Bronchial epithelial cell (primary cell): ENCODE data around the gene DGLUCY. TPM values are rescaled to one million over a fixed set of nuclear protein-coding genes. Genes with fewer than 3 reads are reported as not detected.

ENCODE experiments used
- DNase-seq: peaks from one replicate; pipeline ENCODE4 v3.0.0-alpha.2; 2010; ENCODE audit warnings: low read depth
- FAIRE-seq: peaks from 2 replicates; lab custom pipeline; 2011; peaks lifted over from hg19 to GRCh38; lab: Jason Lieb, UNC
- H3K27me3 ChIP-seq: 2 replicates; pipeline ENCODE4 v1.5.1; 2011; ENCODE audit warnings: low read length; ENCODE audit not compliant: control insufficient read depth, insufficient read depth
- H3K36me3 ChIP-seq: 2 replicates; pipeline ENCODE4 v1.5.1; 2011; ENCODE audit warnings: low read length; ENCODE audit not compliant: control insufficient read depth, insufficient read depth
- H3K4me3 ChIP-seq: 2 replicates; pipeline ENCODE4 v1.5.1; 2011; ENCODE audit warnings: mild to moderate bottlenecking, low read depth, low read length, control low read depth
- CTCF ChIP-seq: IDR thresholded peaks from 2 replicates; pipeline ENCODE4 v1.5.1; 2011; ENCODE audit warnings: mild to moderate bottlenecking, moderate library complexity, low read length, control low read depth, inconsistent platforms; ENCODE audit not compliant: insufficient read depth, severe bottlenecking
- total RNA-seq: library from RNA; depleted of rRNA; stranded (reverse); fragments of >200 nt; gene quantifications from 2 replicates; pipeline ENCODE4 v1.2.1, GENCODE V29; 2014

Gene DGLUCY
- total RNA-seq, 1 donor from 2014 or later, result 8.4 TPM

DNA sequence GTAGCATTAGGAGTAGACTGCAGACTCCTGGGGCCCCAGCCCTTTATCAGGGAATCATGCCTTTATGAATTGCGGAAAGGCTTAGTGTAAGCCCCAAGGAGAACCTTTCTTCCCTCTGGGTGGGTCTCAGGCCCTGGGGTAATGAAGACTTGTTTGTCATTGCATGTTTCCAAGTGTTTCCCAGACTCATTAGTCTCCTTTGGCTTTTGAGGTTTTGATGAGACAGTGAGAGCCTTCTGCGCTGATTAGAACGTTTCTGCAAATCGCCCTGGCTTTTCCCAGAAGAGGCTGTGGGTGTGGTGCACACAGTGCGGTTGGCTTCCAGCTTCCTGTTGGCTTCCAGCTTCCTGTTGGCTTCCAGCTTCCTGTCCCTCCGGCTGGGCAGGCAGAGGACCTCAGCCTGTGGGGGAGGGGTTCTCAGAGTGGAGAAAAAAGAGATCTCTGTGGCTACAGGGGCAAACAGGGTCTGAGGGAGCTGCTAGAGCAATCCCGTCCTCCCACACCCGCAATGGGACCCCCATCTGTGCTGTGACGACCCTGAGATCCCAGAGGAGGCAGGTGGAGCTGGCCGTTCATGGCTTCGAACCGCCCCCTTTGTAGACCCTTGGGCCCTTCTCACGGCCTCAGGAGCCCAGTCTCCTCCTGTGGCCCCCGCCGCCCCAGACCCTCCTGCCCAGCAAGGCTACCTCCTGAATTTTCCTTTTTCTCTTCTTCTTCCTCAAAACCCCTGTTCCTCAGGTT lies 88.5 kb downstream of the DGLUCY start:
- DNase-seq, result no peak
- TF ChIP-seq CTCF, result no peak
- no peak for FAIRE-seq
- H3K4me3 ChIP-seq, result no peak overlapping the region
- H3K36me3 ChIP-seq, result peaks cover 4% of the 10 kb centered on the region
- no peaks in the 10 kb centered on the region for H3K27me3 ChIP-seq

- H3K27me3 ChIP-seq, result no peaks in the 10 kb centered on the region
- TF ChIP-seq CTCF, result no peak
- no peak overlapping the region for H3K4me3 ChIP-seq
- H3K36me3 ChIP-seq, result peaks cover 2% of the 10 kb centered on the region
- DNase-seq (no peak), FAIRE-seq (no peak)
These were observed 90.8 kb downstream of the DGLUCY start for GRCh38 chr14:91204657-91205056.

DNA sequence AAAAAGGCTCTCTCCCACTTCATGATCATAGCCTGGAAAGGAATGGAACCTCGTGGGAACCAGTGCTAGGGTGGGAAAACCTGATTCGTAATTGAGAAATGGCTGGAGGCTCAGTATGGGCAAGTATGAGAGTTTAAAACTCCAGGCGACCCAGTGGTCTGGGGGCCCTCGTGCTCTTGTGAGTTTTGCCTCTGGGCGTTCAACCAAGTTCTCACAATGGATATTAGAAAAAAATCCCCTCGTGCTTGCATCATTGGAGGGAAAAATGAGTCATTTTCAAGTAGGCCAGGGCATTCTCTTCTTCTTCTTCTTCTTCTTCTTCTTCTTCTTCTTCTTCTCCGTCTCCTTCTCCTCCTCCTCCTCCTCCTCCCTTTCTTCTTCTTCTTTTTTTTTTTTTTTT lies 91.6 kb downstream of the DGLUCY start:
- Histone ChIP-seq H3K4me3 (no peak overlapping the region), H3K36me3 (peaks cover 2% of the 10 kb centered on the region), H3K27me3 (no peaks in the 10 kb centered on the region)
- FAIRE-seq (no peak), DNase-seq (no peak)
- no peak for TF ChIP-seq CTCF

- no peak for TF ChIP-seq CTCF
- FAIRE-seq (no peak), DNase-seq (no peak)
- Histone ChIP-seq H3K4me3 (no peak overlapping the region), H3K27me3 (no peaks in the 10 kb centered on the region), H3K36me3 (peaks cover 2% of the 10 kb centered on the region)
These were observed 93.1 kb downstream of the DGLUCY start for GRCh38 chr14:91207008-91207407.

DNA sequence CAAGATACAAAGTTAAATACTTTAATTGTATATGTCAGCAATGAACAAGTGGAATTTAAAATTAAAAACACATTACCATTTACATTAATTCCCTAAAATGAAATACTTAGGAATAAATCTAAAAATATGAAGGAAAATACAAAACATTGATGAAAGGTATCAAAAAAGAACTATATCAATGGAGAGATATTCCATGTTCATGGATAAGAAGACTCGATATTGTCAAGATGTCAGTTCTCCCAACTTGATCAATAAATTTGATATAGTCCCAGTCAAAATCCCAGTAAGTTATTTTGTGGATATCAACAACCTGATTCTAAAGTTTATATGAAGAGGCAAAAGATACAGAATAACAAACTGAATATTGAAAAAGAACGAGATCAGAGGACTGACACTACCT lies 97.1 kb downstream of the DGLUCY start:
- peaks cover 5% of the 10 kb centered on the region for H3K36me3 ChIP-seq

More for the DNA sequence above, 97.1 kb downstream of the DGLUCY start:
- Histone ChIP-seq H3K27me3 (no peaks in the 10 kb centered on the region), H3K4me3 (no peak overlapping the region)
- FAIRE-seq (no peak), DNase-seq (no peak)
- TF ChIP-seq CTCF, result no peak
